ENCODE results near the gene LRRC71. TPM values are rescaled to one million over a fixed set of nuclear protein-coding genes. Genes with fewer than 3 reads are reported as not detected.

Gene LRRC71
- total RNA-seq, 2 donors from 2014 or later, result not detected

DNA sequence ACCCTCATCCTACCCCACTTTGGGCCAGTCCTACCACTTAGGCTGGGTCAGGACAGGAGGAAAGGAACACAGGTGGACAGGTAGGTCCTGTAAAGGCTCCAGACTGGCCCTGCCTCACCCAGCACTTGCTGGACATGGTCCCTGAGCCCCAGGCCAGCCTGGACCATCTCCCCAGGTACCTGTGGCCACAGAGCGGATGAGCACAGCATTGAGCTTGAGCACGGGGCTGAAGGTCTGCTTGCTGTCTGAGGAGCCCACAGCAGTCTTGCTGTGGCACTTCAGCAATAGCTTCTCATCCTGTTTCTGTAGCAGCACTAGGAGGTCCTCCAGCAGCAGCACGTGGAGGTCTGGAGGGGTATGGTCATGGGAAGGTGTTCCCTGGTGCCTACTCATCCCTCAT lies 23.3 kb downstream of the LRRC71 start:
- H3K27ac ChIP-seq, result no peak overlapping the region
- H3K36me3 ChIP-seq, result peaks cover 84% of the 10 kb centered on the region
- DNase-seq (ENCODE audit: low spot score), result no peak
- no peak overlapping the region for H3K4me3 ChIP-seq
- H3K27me3 ChIP-seq (replicated peaks; ENCODE audit: insufficient read depth), result no peaks in the 10 kb centered on the region
- no peaks in the 10 kb centered on the region for H3K4me1 ChIP-seq (ENCODE audit: control insufficient read depth in 1 of 2, low read depth in 2 of 2)
- TF ChIP-seq, protein P1, sequence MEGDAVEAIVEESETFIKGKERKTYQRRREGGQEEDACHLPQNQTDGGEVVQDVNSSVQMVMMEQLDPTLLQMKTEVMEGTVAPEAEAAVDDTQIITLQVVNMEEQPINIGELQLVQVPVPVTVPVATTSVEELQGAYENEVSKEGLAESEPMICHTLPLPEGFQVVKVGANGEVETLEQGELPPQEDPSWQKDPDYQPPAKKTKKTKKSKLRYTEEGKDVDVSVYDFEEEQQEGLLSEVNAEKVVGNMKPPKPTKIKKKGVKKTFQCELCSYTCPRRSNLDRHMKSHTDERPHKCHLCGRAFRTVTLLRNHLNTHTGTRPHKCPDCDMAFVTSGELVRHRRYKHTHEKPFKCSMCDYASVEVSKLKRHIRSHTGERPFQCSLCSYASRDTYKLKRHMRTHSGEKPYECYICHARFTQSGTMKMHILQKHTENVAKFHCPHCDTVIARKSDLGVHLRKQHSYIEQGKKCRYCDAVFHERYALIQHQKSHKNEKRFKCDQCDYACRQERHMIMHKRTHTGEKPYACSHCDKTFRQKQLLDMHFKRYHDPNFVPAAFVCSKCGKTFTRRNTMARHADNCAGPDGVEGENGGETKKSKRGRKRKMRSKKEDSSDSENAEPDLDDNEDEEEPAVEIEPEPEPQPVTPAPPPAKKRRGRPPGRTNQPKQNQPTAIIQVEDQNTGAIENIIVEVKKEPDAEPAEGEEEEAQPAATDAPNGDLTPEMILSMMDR (IDR thresholded peaks at IDR 0.05), result no peak
- no peak for ATAC-seq (ENCODE audit: insufficient number of reproducible peaks, low FRiP score, low read depth)
- H3K9me3 ChIP-seq, result no peaks in the 10 kb centered on the region

DNA sequence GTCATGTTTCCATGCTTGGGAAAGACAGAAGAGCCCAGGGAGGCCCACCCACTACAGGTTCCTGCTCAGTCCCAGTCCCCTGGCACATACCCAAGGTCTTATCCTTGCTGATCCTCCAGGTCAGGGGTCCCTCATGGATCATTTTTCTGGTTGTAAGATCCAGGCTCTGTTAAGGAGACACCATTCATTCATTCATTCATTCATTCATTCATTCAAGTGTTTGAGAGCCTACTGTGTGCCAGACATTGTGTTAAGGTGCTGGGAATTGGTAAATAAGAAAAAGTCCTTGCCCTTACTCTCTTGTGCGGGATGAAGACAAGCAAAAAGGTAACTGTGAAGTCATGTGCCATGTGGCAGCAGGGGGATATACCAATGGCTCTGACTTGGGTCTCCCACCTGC lies 23.8 kb downstream of the LRRC71 start:
- peaks cover 85% of the 10 kb centered on the region for H3K36me3 ChIP-seq

DNA sequence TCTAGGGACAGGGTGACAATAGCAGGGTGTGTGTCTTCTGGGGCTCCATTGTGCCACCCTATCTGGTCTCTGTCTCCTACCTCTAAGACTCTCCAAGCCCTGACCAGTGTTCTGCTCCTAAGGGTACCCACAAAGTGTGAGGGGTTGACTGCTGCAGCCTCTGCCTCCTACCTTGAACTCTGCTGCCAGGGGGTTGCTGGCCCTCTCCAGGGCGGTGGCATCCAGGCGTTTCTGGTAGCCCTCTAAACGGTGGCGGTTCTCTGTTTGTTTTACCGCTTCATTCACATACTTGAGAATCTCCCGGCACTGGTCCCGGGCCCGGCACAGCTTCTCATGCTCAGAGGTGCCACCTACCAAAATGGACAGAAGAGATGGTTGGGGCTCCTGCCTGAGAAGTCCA lies 24.4 kb downstream of the LRRC71 start:
- H3K27me3 ChIP-seq (replicated peaks; ENCODE audit: insufficient read depth), result no peaks in the 10 kb centered on the region
- ATAC-seq (ENCODE audit: insufficient number of reproducible peaks, low FRiP score, low read depth), result no peak
- TF ChIP-seq, protein P1 (IDR thresholded peaks at IDR 0.05), result no peak
- no peak overlapping the region for H3K27ac ChIP-seq
- peaks cover 83% of the 10 kb centered on the region for H3K36me3 ChIP-seq
- no peaks in the 10 kb centered on the region for H3K4me1 ChIP-seq (ENCODE audit: control insufficient read depth in 1 of 2, low read depth in 2 of 2)
- H3K4me3 ChIP-seq, result no peak overlapping the region
- no peaks in the 10 kb centered on the region for H3K9me3 ChIP-seq
- no peak for DNase-seq (ENCODE audit: low spot score)

More for the DNA sequence above, 23.8 kb downstream of the LRRC71 start:
- Histone ChIP-seq H3K9me3 (no peaks in the 10 kb centered on the region), H3K4me1 (ENCODE audit: control insufficient read depth in 1 of 2, low read depth in 2 of 2) (no peaks in the 10 kb centered on the region), H3K4me3 (no peak overlapping the region), H3K27me3 (replicated peaks; ENCODE audit: insufficient read depth) (no peaks in the 10 kb centered on the region), H3K27ac (no peak overlapping the region)
- DNase-seq (ENCODE audit: low spot score) (no peak), ATAC-seq (ENCODE audit: insufficient number of reproducible peaks, low FRiP score, low read depth) (no peak)
- TF ChIP-seq, protein P1 (IDR thresholded peaks at IDR 0.05), result no peak

DNA sequence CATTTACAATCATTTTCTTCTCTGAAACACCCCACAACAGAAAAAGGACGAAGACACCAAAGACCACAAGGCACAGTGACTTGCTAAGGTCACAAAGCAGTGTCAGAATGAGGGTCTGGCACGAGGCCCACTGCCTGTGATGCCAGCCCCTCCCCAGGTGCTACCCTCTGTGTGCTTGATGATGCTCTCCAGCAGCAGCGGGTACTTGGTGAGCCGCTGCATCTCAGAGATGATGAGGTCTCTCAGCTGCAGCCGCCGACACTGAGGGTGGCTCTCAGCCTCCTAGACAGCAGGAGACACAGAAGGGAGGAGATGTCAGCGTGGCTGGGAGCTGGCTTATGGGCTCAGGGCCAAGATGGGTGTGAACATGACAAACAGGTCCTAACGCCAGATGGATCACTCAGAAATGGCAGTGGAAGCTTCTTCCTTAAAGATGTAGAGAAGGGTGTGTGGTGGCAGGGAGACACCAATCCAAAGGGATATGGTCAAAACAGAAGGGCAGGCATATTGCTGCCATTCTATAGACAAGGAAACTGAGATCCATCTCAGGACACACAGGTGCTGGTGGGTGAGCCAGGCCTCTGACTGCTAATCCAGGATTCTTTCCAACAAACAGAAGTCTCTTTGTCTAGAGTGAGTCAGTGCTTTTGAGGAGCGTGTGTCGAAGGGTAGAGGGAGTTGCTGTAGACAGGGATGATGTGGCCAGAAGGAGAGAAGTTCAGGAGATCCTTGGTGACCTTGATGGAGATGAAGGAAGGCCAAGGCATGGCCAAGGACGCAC lies 25.6 kb downstream of the LRRC71 start:
- Histone ChIP-seq H3K9me3 (no peaks in the 10 kb centered on the region), H3K4me1 (ENCODE audit: control insufficient read depth in 1 of 2, low read depth in 2 of 2) (no peaks in the 10 kb centered on the region), H3K27me3 (replicated peaks; ENCODE audit: insufficient read depth) (no peaks in the 10 kb centered on the region), H3K36me3 (peaks cover 94% of the 10 kb centered on the region), H3K27ac (no peak overlapping the region), H3K4me3 (no peak overlapping the region)
- DNase-seq (ENCODE audit: low spot score) (no peak), ATAC-seq (ENCODE audit: insufficient number of reproducible peaks, low FRiP score, low read depth) (no peak)
- TF ChIP-seq, protein P1 (IDR thresholded peaks at IDR 0.05), result no peak

DNA sequence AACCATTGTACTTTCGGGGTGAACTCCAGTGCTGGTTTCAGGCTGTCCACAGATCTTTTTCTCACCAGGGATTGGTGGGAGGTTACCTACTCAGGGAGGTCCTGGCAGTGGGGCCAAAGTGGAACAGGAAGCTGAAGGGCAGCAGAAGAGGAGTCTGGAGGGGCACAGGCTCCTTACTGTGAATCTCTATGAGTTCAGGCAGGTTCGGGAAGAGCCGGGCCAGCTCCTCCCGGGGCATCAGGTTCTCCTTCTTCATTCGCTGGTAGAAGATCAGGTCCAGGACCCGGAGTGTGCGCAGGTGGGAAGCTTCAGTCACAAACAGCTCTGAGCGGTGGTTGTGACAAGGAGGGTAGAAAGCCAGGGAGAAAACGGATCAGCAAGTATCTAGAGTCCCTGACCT lies 26.7 kb downstream of the LRRC71 start:
- Histone ChIP-seq H3K4me3 (no peak overlapping the region), H3K4me1 (ENCODE audit: control insufficient read depth in 1 of 2, low read depth in 2 of 2) (no peaks in the 10 kb centered on the region), H3K27me3 (replicated peaks; ENCODE audit: insufficient read depth) (no peaks in the 10 kb centered on the region), H3K27ac (no peak overlapping the region), H3K36me3 (peaks cover 93% of the 10 kb centered on the region), H3K9me3 (no peaks in the 10 kb centered on the region)
- TF ChIP-seq, protein P1 (IDR thresholded peaks at IDR 0.05), result no peak
- ATAC-seq (ENCODE audit: insufficient number of reproducible peaks, low FRiP score, low read depth) (no peak), DNase-seq (ENCODE audit: low spot score) (no peak)

All from thoracic aorta (tissue), 2 donors.